Measurements from ENCODE around the gene GLT1D1.
"Not testable (repeated sequence)": the region's sequence is repeated elsewhere in the genome, so short reads cannot be mapped to it uniquely, and the experiment has no call there.

DNA sequence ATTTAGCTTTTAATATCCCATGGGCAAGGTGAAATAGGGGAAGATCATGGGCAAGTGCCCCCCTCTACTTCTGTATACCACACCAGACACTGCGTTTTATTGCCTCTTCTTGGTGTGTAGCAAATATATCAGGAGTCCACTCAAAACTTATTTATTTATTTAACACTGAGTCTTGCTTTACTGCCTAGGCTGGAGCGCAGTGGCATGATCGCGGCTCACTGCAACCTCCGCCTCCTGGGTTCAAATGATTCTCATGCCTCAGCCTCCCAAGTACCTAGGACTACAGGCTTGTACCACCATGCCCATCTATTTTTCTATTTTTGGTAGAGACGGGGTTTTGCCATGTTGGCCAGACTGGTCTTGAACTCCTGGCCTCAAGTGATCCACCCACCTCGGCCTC lies 1.8 kb upstream of the GLT1D1 start:
- not testable (repeated sequence) for TF ChIP-seq POLR2A (IDR thresholded peaks at IDR 0.05)
- TF ChIP-seq, protein P1, sequence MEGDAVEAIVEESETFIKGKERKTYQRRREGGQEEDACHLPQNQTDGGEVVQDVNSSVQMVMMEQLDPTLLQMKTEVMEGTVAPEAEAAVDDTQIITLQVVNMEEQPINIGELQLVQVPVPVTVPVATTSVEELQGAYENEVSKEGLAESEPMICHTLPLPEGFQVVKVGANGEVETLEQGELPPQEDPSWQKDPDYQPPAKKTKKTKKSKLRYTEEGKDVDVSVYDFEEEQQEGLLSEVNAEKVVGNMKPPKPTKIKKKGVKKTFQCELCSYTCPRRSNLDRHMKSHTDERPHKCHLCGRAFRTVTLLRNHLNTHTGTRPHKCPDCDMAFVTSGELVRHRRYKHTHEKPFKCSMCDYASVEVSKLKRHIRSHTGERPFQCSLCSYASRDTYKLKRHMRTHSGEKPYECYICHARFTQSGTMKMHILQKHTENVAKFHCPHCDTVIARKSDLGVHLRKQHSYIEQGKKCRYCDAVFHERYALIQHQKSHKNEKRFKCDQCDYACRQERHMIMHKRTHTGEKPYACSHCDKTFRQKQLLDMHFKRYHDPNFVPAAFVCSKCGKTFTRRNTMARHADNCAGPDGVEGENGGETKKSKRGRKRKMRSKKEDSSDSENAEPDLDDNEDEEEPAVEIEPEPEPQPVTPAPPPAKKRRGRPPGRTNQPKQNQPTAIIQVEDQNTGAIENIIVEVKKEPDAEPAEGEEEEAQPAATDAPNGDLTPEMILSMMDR (IDR thresholded peaks at IDR 0.05) = not testable (repeated sequence)

Data from transverse colon (tissue), 3 donors.